ENCODE results near the gene RGS16.

RGS16 gene

GRCh38 chr1:182580736-182581135 is 23.5 kb downstream of the RGS16 start:
- DNase-seq (ENCODE audit: low spot score): no peak

- DNase-seq (ENCODE audit: low spot score): peak; percentile 58
Observed at GRCh38 chr1:182575540-182576149, 28.5 kb downstream of the RGS16 start.

GRCh38 chr1:182574156-182574555 is 30.0 kb downstream of the RGS16 start:
- DNase-seq (ENCODE audit: low spot score): no peak

DNA sequence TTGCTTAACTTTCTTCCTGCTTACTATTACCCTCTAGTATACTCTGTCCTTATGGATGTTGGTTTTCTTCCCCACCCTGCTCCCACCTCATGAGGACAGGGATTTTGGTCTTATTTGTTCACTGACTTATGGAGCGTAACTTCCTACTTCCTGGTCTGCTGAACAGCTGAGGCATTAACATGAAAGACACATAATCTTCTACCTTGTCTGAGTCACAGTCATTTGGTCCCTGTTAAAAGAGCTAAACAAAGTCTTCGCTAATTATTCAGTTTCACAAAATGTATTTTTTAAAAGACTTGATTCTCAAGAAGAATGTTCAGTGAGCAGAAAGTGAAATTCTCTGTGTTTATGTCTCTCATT is 33.6 kb downstream of the RGS16 start:
- peak; percentile 69 for DNase-seq (ENCODE audit: low spot score)

DNA sequence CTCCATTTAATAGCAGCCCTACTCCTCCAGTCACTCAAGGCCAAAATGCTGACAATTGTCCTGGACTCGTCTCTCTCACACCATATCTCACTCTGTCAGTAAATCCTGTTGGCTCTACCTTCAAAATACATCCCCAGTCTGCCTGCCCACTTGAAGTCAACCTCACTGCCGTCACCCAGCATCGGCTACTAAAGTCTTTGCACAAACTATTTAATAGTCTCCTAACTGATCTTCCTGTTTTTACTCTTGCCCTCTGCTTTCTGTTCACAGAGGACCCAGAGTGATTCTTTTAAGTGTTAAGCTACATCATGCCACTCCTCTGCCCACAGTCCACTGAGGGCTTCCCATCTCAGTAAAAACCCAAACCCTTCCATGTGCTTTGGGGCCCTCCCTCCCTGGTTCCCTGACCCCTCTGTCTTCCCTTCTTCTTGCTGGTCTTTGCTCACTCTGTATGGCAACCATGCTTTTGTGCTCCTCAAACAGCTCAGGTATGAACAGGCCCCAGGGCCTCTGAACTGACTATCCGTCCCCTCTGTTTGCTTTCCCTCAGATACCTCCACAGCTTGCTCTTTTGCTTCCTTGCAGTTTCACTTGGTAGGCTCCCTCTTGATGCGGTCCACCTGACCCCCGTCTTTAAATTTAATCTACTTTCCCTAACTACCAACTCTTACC is 34.1 kb downstream of the RGS16 start:
- DNase-seq (ENCODE audit: low spot score): no peak

DNA sequence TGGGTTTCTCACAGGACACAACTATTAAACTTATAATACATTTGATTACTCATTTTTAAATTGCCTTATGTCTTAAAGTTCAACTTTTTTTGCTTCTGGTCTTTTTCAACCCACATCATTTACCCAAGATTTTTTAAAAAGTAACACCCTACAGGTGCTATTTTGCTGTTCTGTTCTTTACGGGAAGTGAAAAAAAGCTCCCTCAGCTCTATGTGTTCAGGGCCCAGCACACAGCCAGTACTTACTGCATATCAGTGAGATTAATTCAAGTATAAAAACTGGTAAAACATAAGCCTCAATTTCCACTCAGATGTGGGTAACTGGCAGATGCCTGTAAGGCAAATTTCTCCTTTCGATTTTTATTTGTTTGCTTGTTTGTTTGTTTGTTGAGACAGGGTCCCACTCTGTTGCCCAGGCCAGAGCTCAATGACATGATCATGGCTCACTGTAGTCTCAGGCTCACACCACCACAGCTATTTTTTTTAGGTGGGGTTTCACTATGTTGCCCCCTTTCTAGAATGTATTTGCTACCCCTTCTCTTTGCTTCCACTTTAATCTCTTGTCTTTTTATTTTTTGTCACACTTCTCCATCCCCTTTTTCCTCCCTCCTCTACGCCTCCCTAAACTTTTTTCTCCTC is 35.4 kb downstream of the RGS16 start:
- DNase-seq (ENCODE audit: low spot score): no peak

DNA sequence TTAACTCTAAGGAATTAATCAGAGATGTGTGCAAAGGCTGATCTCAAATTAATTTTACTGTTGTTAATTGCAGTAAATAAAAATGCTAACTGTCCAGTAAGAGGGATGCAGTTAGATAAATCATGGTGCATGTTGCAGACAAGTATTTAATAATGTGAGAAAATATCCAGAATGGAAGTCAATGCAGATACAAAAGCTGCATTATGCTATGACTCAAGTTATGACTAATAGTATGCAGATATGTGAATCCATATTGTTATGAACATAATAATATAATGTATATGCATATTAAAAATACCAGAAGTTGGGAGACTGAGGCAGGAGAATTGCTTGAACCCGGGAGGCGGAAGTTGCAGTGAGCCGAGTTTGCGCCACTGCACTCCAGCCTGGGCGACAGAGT is 36.6 kb downstream of the RGS16 start:
- no peak for DNase-seq (ENCODE audit: low spot score)

DNA sequence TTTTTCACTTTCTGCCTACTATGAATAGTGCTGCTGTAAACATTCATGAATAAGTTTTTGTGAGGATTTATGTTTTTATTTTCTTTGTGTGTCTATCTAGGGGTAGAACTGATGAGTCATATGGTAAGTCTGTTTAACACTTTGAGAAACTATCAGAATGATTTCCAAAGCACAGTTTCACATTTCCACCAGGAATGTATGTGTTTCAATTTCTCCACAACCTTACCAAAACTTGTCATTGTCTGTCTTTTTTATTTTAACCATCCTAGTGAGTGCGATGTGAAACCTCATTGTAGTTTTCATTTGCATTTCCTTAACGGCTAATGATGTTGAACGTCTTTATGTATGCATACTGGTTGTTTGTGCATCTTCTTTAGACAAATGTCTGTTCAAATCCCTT is 38.7 kb downstream of the RGS16 start:
- no peak for DNase-seq (ENCODE audit: low spot score)

- DNase-seq (ENCODE audit: low spot score): no peak
Observed at GRCh38 chr1:182564406-182565004, 39.7 kb downstream of the RGS16 start.

- no peak for DNase-seq (ENCODE audit: low spot score)
Observed at GRCh38 chr1:182563095-182563494, 41.1 kb downstream of the RGS16 start.

- no peak for DNase-seq (ENCODE audit: low spot score)
Observed at GRCh38 chr1:182561456-182561855, 42.7 kb downstream of the RGS16 start.

DNA sequence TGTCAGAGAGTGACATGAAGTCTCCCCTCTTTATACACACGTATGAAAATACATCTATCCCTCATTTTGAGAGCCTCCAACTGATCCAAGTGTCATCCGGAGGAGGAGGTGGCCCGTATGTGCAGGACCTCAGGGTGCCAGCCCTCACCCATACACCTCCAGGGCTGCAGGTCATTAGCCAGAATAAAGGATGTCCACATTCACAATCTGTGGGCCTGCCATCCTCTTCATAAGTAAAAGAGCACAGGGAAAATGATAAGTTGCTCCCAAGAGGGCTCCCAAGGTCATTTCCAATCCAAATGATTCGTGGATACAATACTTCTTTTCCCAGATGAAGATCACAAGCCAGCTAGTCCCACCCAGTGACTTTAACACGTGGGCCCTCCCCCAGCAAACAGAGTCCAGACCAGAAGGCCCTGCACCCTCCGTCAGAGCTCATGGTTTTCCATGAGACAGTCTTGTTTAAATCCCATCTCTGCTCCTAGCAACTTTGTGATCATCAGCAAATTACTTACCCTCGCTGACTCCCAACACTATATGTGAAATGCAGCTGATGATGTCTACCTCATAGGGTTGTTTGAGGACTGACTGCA is 43.7 kb downstream of the RGS16 start:
- DNase-seq (ENCODE audit: low spot score): no peak

DNA sequence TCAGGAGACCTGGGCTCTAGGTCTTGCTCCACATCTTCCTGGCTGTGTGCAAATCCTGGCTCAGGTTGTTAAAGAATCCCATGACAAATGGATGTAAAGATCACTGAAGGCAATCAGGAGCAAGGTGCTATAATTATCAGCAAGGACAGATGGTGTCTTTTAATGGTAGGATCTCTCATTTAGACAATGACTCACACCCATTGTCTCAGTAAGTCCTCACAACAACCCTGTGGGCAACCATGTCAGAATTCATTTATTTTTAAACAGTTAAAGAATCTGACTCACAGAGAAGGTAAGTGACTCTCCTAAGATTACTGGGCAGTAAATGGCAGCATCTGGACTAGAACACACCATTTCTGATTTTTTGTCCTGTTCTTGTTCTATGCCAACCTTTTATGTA is 47.9 kb downstream of the RGS16 start:
- peak; percentile 67 for DNase-seq (ENCODE audit: low spot score)

GRCh38 chr1:182555493-182555892 is 48.7 kb downstream of the RGS16 start:
- DNase-seq (ENCODE audit: low spot score): no peak

- DNase-seq (ENCODE audit: low spot score): no peak
Observed at GRCh38 chr1:182552527-182552926, 51.7 kb downstream of the RGS16 start.

DNA sequence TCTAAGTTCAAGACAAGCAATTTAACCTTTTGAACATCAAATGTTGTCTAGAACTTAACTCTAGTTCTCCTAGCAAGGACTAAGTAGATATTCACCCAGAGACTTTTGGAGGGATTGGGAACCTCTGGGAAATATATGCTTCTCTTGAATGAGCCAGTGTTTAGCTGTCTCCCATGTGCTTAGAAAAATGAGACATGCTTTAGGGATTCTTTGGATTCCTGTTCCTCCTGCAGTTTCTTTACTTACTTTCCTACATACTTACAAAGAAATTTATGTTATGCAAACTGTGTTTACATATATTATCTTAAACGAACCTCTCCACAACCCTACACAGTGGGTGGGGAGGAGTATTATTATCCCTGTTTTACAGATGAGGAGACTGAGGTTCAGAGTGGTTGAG is 54.4 kb downstream of the RGS16 start:
- no peak for DNase-seq (ENCODE audit: low spot score)

DNA sequence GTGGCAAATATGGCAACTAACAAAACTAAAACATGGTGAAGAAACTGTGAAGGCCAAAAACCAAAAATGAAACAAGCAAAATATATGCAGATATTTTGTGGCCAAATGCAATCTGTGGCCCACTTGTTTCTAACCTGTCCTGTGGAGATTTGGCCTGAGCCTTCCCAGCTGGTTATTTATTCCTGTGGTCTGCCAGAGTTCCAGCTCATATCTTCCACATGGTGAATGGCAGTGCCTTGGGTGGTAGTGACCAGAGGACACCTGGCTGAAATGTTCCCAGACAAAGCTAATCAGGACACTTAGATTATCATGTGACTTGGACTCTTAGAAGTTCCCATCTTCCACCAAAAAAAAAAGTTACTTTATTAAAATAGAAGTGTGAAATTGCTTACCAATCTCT is 54.8 kb downstream of the RGS16 start:
- DNase-seq (ENCODE audit: low spot score): no peak

Data from kidney tubule cell (primary cell).